NCI-H2107 treated with DMSO at 0.1 percent for 48 hours (cell line): Measurements from ENCODE around the gene VAMP3.
"Not testable (repeated sequence)": the region's sequence is repeated elsewhere in the genome, so short reads cannot be mapped to it uniquely, and the experiment has no call there.

ENCODE experiments used
- DNase-seq: peaks from one replicate; lab custom pipeline; 2025; ENCODE audit not compliant: unreplicated experiment; lab: John Stamatoyannopoulos, UW

VAMP3 gene

DNA sequence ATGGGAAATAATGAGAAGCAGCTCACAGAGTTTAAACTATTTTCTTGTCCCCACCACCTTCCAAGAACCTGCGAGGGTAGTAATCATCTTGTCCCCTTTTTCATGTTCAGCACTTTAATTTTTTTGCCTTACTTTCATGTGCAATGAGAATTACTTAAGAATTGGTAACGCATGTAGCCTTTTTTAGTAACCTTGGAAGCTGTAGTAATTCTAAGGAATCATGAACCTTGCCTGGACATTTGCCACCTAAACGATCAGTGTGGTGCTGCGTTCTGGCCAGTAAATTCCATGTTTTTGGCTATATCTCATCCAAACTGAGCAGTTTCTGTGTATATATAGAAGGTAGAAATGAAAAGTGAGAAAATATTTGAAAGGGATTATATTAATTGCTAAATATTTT lies 3.9 kb upstream of the VAMP3 start:
- DNase-seq, result no peak

GRCh38 chr1:7768583-7768982 lies 2.5 kb upstream of the VAMP3 start:
- no peak for DNase-seq

DNA sequence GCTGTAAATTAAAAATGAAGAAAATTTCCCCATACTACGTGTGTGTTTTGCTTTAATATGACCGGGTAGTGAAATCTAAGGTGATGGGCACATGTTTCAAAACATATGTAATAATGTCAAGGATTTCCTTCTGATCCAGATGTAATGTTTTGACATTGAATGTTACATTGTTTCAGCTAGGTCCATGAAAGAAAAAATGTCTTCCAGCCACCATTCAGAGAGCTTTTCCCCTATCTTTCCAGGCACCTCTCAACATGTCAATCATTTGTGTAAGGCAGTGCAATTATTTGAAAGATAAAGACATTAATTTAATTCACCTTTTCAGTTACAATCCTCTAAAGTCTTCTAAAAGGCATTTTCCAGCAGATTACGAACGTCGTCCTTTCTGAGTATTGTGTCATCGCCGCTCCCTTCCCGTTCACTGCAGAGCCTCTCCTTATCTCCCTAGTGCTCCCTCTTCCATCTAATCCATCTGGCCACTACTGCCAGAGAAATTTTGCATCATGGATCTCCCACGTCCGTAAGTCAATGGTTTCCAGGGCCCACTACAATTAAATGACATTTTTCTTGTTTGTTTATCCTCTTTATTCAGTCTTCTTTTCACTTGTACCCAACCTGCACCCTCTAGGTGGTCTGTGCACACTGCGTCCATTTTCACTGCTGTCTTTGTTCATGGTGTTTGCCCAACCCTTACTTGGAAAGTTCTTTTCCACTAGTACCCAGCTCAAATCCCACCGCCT lies 1.3 kb upstream of the VAMP3 start:
- DNase-seq, result no peak

DNA sequence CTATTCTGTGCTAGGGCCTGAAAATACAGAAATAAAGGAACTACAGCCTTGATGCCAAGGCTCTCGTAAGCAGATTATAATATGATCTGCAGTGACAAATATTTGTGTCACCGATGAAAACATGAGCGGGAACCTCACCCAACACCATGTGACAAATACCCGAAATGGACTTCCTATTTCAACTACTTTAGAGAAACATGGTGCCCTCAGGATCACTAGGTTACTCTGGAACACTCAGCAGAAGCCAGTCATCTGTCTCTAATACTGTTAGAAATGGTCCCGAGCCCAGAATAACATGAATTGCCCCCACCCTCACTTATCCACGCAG lies 463 bp upstream of the VAMP3 start:
- DNase-seq, result no peak

DNA sequence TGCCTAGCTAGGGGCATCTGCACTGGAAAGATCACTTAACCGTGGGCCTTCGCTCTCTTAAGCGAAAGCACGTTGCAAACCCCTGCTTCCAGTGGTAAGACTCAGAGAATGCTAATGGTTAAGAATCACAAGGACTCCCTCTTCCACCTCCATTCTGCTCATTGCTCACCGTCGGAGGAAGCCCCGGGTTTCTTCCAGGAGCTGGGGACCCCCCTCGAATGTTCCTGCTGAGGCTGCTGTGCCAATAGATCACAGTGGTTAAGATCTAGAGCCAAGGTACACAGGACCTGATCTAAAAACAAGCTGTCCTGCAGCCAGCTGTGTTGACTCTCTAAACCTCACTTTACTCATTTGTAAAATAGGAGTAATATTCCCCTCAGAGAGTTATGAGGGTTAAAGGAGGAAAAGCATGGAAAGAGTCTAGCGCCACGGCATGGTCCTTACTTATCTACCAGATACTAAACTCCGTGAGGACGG lies 765 bp downstream of the VAMP3 start:
- DNase-seq, result no peak

GRCh38 chr1:7777591-7777990 lies 6.5 kb downstream of the VAMP3 start:
- no peak for DNase-seq

DNA sequence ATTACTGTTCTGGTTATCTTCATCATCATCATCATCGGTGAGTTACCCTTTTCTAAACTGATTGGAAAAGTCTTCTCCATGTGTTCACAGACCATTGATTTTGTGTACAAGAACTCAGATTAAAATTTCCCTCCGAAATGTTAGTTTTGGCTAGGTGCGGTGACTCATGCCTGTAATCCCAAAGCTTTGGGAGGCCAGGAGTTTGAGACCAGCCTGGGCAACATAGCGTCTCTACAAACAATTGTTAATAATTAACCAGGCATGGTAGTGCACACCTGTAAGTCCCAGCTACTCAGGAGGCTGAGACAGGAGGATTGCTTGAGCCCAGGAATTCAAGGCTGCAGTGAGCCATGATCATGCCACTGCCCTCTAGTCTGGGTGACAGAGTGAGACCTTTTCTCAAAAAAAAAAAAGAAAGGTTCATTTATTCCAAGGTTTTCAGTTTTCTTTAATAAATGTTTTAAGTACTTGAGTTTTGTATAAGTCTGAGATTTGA lies 7.1 kb downstream of the VAMP3 start:
- no peak for DNase-seq

- DNase-seq, result no peak
Observed at GRCh38 chr1:7780976-7781375, 9.9 kb downstream of the VAMP3 start.

DNA sequence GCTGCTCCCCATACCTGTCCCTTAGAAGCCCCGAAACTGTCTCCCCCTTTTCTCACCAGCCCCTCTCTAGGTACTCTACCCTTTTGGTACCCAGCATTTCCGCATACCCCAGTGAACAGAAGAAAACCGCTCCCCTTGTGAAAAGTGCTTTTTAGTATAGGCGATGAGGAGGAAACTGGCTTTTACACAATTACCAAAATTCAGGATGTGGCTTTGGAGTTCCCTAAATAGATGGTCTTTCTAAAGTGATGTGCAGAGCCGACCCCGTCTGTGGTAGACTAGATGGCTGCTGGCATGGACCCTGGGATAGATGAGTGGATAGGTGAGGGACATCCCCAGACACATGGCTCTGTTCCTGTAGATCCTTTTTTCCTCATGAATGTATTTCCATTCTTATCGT lies 10.4 kb downstream of the VAMP3 start:
- no peak for DNase-seq

- no peak for DNase-seq
Observed at GRCh38 chr1:7781923-7782495, 10.9 kb downstream of the VAMP3 start.

- DNase-seq, result no peak
Observed at GRCh38 chr1:7783178-7783711, 12.1 kb downstream of the VAMP3 start.

DNA sequence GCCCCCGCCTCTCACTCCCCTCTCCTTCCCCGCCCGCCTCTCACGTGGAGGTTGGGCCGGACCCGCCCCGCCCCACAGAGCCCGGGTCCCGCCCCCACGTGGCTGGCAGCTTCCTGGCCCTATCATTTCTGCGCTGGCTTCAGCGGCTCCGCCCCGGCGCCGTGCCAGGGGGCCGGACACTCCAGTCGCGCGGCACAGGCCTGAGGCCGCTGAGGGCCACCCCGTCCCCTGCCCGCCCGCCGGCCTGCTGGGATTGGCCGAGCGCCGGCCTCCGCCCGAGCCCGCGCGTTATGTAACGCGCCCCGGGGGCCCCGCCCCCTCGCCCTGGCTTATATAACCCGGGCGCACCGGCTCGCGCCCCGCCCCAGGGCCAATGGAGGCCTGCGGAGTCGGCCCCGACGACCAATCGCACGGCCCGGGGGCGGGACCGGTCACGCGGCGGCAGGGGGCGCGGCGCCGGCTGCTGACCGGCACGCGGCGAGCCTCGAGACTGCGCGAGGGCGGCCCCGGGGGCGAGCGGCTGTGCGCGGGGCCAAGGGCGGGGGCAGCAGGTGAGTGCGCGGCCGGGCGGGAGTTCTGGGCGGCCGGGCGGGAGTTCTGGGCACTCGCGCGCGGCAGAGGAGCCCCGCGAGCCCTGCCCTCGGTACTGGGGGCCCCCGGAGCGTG lies 12.9 kb downstream of the VAMP3 start, which contains the start of gene PER3:
TSS of gene PER3 (plus strand) at position 466 of the 666 bp plus-strand sequence. CDS start 587 bp downstream, outside the sequence.
- DNase-seq, result no peak

GRCh38 chr1:7784492-7785071 lies 13.5 kb downstream of the VAMP3 start:
- no peak for DNase-seq

DNA sequence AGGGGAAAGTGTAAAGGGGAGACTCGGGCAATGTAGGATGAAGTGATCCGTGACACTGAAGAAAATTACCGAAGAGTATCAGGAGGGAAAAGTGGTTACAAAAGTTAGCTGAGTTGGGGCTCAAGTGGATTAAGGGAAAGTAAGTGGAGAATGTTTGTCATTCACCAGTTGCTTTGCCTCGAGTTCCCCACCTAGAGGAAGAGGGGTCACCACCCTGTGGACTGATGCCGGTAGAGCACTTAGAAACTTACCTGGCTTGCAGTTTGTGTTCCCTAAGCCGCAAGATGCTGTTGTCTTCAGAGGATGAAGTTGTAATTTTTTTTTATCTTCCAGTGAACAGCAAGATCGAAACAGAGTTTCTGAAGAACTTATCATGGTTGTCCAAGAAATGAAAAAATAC lies 14.0 kb downstream of the VAMP3 start:
- no peak for DNase-seq

GRCh38 chr1:7786795-7787194 lies 15.7 kb downstream of the VAMP3 start:
- no peak for DNase-seq

DNA sequence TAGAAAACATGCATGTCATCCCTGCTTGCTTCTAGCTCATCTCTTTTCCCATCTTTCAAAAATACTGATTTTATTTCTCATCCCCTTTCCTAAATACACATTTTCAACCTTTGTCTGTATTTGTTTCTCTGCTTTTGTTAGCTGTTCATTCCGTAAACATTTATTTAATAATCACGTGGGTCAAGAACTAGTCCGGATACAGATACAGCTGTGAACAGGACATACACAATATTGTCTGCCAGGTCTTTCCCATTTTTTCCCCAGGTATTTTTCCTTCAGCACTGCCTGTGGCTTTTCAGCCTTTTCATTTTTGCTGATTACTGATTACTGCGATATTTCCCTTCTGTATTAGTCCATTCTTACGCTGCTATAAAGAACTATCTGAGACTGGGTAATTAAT lies 18.7 kb downstream of the VAMP3 start:
- no peak for DNase-seq

DNA sequence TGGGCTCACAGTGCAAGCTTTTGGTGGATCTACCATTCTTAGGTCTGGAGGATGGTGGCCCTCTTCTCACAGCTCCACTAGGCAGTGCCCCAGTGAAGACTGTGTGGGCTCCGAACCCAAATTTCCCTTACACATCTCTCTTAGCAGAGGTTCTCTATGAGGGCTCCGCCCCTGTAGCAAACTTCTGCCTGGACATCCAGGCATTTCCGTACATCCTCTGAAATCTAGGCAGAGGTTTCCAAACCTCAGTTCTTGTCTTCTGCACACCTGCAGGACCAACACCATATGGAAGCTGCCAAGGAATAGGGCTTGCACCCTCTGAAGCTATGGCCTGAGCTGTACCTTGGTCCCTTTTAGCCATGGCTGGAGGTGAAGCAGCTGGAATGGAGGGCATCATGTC lies 19.9 kb downstream of the VAMP3 start:
- not testable (repeated sequence) for DNase-seq

DNA sequence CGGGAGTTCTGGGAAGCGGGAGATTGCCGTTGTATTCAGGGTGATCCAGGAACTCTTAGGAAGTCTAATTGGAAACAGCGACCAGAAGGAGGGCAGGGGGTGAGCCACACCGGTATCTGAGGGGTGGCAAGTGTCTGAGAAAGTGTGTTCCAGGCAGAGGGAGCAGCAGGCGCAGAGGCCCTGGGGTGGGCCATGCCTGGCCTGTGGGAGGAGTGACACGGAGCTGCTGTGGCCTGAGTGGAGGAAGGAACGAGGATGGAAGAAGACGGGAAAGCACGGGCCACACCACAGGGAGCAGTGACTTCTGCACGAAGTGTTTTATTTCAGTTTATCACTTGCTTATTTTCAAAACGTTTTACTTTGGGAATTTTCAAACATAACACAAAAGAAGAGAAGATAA lies 24.3 kb downstream of the VAMP3 start:
- no peak for DNase-seq

DNA sequence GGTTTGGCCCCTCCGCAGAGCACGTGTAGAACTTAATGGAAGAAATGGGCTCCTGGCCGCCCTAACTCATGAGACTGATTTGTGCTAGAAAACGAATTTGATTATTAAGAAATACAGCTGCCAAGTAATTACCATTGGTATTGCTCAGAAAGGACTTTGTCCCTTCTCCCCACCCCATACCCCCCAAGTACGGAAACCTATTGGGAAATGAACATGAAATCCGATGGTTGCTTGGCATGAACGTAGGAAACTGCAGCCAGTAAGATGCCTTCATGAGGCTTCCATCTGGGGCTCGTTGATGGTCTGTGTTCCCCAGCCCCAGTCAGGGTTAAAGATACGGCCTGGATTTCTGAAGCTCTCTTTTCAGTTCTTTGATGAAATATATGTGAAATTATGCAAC lies 34.4 kb downstream of the VAMP3 start:
- DNase-seq, result no peak

GRCh38 chr1:7808253-7808844 lies 37.3 kb downstream of the VAMP3 start:
- no peak for DNase-seq

- no peak for DNase-seq
Observed at GRCh38 chr1:7809742-7810141, 38.6 kb downstream of the VAMP3 start.
